GM18517 (cell line): ENCODE data around the gene HTRA2.
"Not testable (repeated sequence)": the region's sequence is repeated elsewhere in the genome, so short reads cannot be mapped to it uniquely, and the experiment has no call there.

Experiments
- ATAC-seq: cut with Tn5 transposase; IDR thresholded peaks from one replicate; pipeline ENCODE4 v1.9.1; 2021; ENCODE audit warnings: mild to moderate bottlenecking, moderate library complexity; ENCODE audit not compliant: unreplicated experiment

HTRA2 gene

GRCh38 chr2:74529357-74530238, at the start of gene HTRA2, which contains the start of gene AUP1:
TSS of gene HTRA2 (plus strand) at chr2:74529933. CDS start at chr2:74530007, 74 bp downstream.
TSS of gene AUP1 (minus strand) at chr2:74529706. CDS start at chr2:74529629, 77 bp downstream.
- peak; percentile 79 for ATAC-seq

GRCh38 chr2:74481431-74481830, 48.3 kb upstream of the HTRA2 start:
- no peak for ATAC-seq

GRCh38 chr2:74481961-74482800, 47.6 kb upstream of the HTRA2 start:
- ATAC-seq: peak; percentile 38

- ATAC-seq: peak; percentile 93
Measured at GRCh38 chr2:74482801-74483674, 46.7 kb upstream of the HTRA2 start, which contains the start of the genes CCDC142 and TTC31. TSS of gene CCDC142 (minus strand) at chr2:74482998. CDS start at chr2:74482837, 161 bp downstream. TSS of gene TTC31 (plus strand) at chr2:74483081. CDS start at chr2:74483096, 15 bp downstream.

- not testable (repeated sequence) for ATAC-seq
Measured at GRCh38 chr2:74483675-74484164, 46.0 kb upstream of the HTRA2 start.

- no peak for ATAC-seq
Measured at GRCh38 chr2:74486141-74486540, 43.6 kb upstream of the HTRA2 start.

GRCh38 chr2:74488643-74489481, 40.9 kb upstream of the HTRA2 start:
- no peak for ATAC-seq

GRCh38 chr2:74489906-74490305, 39.8 kb upstream of the HTRA2 start:
- ATAC-seq: no peak

- ATAC-seq: no peak
Measured at GRCh38 chr2:74491648-74492544, 37.8 kb upstream of the HTRA2 start.

GRCh38 chr2:74493546-74493945, 36.2 kb upstream of the HTRA2 start:
- no peak for ATAC-seq

- no peak for ATAC-seq
Measured at GRCh38 chr2:74495440-74495839, 34.3 kb upstream of the HTRA2 start.

- no peak for ATAC-seq
Measured at GRCh38 chr2:74496997-74497776, 32.5 kb upstream of the HTRA2 start.

- no peak for ATAC-seq
Measured at GRCh38 chr2:74497777-74498499, 31.8 kb upstream of the HTRA2 start.

- ATAC-seq: no peak
Measured at GRCh38 chr2:74498500-74499266, 31.1 kb upstream of the HTRA2 start.

GRCh38 chr2:74499267-74499939, 30.3 kb upstream of the HTRA2 start, which contains the start of gene LBX2:
TSS of gene LBX2 (minus strand) at chr2:74499603. CDS start at chr2:74499537, 66 bp downstream.
- no peak for ATAC-seq
